ENCODE measurements around the gene MT1A. TPM values are rescaled to one million over a fixed set of nuclear protein-coding genes. Genes with fewer than 3 reads are reported as not detected.

MT1A gene
- total and polyA plus RNA-seq, 7 experiments from 2014 or later = 0.92 TPM; not detected in 6

DNA sequence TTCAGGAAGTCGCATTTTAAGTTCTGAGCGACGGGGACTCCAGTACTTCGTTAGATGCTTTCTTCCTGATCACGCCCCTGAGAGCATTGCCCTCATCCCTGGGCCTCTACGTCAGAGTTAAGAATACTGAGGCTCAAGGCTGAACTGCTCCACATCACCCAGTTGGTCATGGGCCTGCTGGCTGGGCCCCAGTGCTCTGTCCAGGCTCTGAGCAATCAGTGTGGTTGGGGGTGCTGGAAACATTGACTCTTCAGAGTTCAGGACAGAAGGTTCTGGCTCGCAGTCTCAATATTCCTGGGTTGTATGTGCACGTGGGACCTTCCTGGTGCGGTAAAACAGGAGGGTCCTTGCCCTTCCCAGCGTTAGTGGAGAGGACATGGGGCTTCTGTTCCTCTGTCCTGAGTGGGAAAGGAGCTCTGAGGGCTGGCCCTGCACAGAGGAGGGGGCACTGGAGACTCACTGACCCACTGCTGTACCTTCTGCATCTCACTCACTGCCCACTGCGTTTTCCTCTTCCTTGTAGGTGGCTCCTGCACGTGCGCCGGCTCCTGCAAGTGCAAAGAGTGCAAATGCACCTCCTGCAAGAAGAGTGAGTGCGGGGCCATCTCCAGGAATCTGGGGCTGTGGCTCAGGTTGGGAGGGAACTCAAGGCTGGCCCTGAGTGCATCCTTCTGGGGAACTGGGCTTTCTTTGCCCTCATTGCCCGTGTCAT lies 12.4 kb upstream of the MT1A start:
- DNase-seq = no peak
- H3K27ac ChIP-seq (ENCODE audit: low read depth, low read length) = no peak overlapping the region
- Mint-ChIP-seq H3K27ac (peak overlapping the region in 7 of 9 donors; percentile 33 to 95 (median 82)), H3K27me3 (peaks cover 13 to 20% (median 17%) of the 10 kb centered on the region in 5 donors), H3K36me3 (peaks cover 0 to 2% (median 0%) of the 10 kb centered on the region in 5 donors), H3K4me1 (peaks cover 11 to 27% (median 15%) of the 10 kb centered on the region in 7 donors), H3K9me3 (no peaks in the 10 kb centered on the region), H3K4me3 (peak overlapping the region; percentile 76 to 98 (median 89))
- ATAC-seq = peak; percentile 35
- H3K4me3 ChIP-seq (ENCODE audit: low read length) = peak overlapping the region; percentile 54
- CTCF ChIA-PET = interaction anchor here (0.6 kb wide), 1 partner anchor 75 kb away, joined by 3 read pairs; no protein-coding TSS in a partner anchor
- H3K36me3 ChIP-seq (ENCODE audit: control insufficient read depth in 2 of 3, insufficient read depth in 3 of 3, low read length in 3 of 3) = no peaks in the 10 kb centered on the region
- H3K4me1 ChIP-seq (ENCODE audit: control insufficient read depth in 2 of 2, insufficient read depth in 2 of 2, low read length in 2 of 2) = peaks cover 0 to 13% of the 10 kb centered on the region in 2 donors
- H3K9me3 ChIP-seq (ENCODE audit: control insufficient read depth in 2 of 3, low read length in 3 of 3) = no peaks in the 10 kb centered on the region
- H3K27me3 ChIP-seq (ENCODE audit: control insufficient read depth in 2 of 2, insufficient read depth in 2 of 2, low read length in 2 of 2) = no peaks in the 10 kb centered on the region
- intact Hi-C loops (cut with micrococcal nuclease) = loop anchor here (1.0 to 5.0 kb wide), 5 partner anchors 9 to 56 kb away; partner anchors contain the start of genes MT2A (in 2 of the 2) and MT1X (in 1 of the 2)
- POLR2A ChIA-PET = interaction anchor here (1.0 to 1.4 kb wide), 2 partner anchors 9 to 16 kb away, joined by 3 read pairs; no protein-coding TSS in a partner anchor

- ChIA-PET POLR2A (interaction anchor here (0.6 to 1.4 kb wide), 2 partner anchors 9 to 541 kb away, joined by 3 read pairs; no protein-coding TSS in a partner anchor), CTCF (interaction anchor here (0.6 kb wide), 1 partner anchor 75 kb away, joined by 3 read pairs; no protein-coding TSS in a partner anchor)
- Mint-ChIP-seq H3K9me3 (no peaks in the 10 kb centered on the region), H3K27ac (no peak overlapping the region), H3K36me3 (peaks cover 0 to 2% (median 0%) of the 10 kb centered on the region in 5 donors), H3K27me3 (peaks cover 19 to 25% (median 23%) of the 10 kb centered on the region in 5 donors), H3K4me3 (peak overlapping the region in 5 of 10 donors; percentile 12 to 98 (median 88)), H3K4me1 (peaks cover 12 to 29% (median 16%) of the 10 kb centered on the region in 7 donors)
- intact Hi-C loops (cut with micrococcal nuclease) = loop anchor here in 1 of 2 donors (5.0 kb wide), 1 partner anchor 49 kb away; no protein-coding TSS in a partner anchor
- ATAC-seq (no peak), DNase-seq (no peak)
- Histone ChIP-seq H3K4me1 (ENCODE audit: control insufficient read depth in 2 of 2, insufficient read depth in 2 of 2, low read length in 2 of 2) (peaks cover 0 to 13% of the 10 kb centered on the region in 2 donors), H3K27me3 (ENCODE audit: control insufficient read depth in 2 of 2, insufficient read depth in 2 of 2, low read length in 2 of 2) (peaks cover 0 to 2% of the 10 kb centered on the region in 2 donors), H3K27ac (ENCODE audit: low read depth, low read length) (no peak overlapping the region), H3K9me3 (ENCODE audit: control insufficient read depth in 2 of 3, low read length in 3 of 3) (no peaks in the 10 kb centered on the region), H3K36me3 (ENCODE audit: control insufficient read depth in 2 of 3, insufficient read depth in 3 of 3, low read length in 3 of 3) (no peaks in the 10 kb centered on the region), H3K4me3 (ENCODE audit: low read length) (no peak overlapping the region)
Observed at GRCh38 chr16:56626685-56627084, 11.8 kb upstream of the MT1A start.

DNA sequence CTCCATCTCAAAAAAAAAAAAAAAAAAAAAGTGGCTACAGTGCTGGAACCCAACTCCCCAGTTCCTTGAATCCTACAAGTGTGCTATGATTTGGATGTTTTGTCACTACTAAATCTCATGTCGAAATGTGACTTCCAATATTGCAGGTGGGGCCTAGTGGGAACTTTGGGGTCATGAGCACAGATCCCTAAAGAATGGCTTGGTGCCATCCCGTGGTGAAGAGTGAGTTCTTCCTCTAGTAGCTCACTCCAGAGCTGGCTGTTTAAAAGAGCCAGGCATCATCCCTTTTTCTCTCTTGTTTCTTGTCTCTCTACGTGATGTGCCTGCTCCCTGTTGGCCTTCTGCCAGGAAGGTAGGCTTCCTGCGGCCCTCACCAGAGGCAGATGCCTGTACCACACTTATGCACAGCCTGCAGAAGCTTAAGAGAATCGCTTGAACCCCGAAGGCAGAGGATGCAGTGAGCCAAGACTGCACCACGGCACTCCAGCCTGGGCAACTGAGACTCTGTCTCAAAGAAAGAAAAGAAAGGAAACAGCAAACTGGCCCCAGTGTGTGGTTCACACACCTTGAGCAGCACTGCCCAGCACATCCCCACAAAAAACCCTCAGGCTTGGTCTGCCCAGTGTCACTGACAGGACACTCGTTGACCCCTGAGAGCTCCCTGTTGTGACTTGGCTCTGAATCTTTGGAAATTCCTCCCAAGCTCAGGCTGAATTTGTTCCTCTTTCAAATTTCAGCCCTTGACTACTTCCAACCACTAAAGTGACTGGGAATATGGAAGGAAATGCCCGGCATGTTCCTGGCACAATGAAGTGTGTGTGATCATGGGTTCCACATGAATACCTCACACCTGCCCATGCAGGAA lies 9.7 kb upstream of the MT1A start:
- Histone ChIP-seq H3K36me3 (ENCODE audit: control insufficient read depth in 2 of 3, insufficient read depth in 3 of 3, low read length in 3 of 3) (no peaks in the 10 kb centered on the region), H3K4me1 (ENCODE audit: control insufficient read depth in 2 of 2, insufficient read depth in 2 of 2, low read length in 2 of 2) (peaks cover 4 to 13% of the 10 kb centered on the region in 2 donors), H3K9me3 (ENCODE audit: control insufficient read depth in 2 of 3, low read length in 3 of 3) (no peaks in the 10 kb centered on the region), H3K4me3 (ENCODE audit: low read length) (no peak overlapping the region), H3K27me3 (ENCODE audit: control insufficient read depth in 2 of 2, insufficient read depth in 2 of 2, low read length in 2 of 2) (peaks cover 0 to 15% of the 10 kb centered on the region in 2 donors), H3K27ac (ENCODE audit: low read depth, low read length) (no peak overlapping the region)
- peaks cover 0 to 2% (median 0%) of the 10 kb centered on the region in 11 donors for H3K9me3 Mint-ChIP-seq
- H3K4me3 Mint-ChIP-seq = no peak overlapping the region
- peaks cover 0 to 4% (median 0%) of the 10 kb centered on the region in 5 donors for H3K36me3 Mint-ChIP-seq
- peaks cover 15 to 35% (median 23%) of the 10 kb centered on the region in 7 donors for H3K4me1 Mint-ChIP-seq
- DNase-seq = no peak
- ChIA-PET CTCF (interaction anchor here (0.6 kb wide), 2 partner anchors 24 to 78 kb away, joined by 3 to 5 read pairs; no protein-coding TSS in a partner anchor), POLR2A (no interaction called here)
- no peak for ATAC-seq
- H3K27ac Mint-ChIP-seq = no peak overlapping the region
- intact Hi-C loops (cut with micrococcal nuclease) = loop anchor here in 1 of 2 donors (5.0 kb wide), 1 partner anchor 51 kb away; no protein-coding TSS in a partner anchor
- peaks cover 34 to 41% (median 40%) of the 10 kb centered on the region in 5 donors for H3K27me3 Mint-ChIP-seq

- H3K4me1 ChIP-seq (ENCODE audit: control insufficient read depth in 2 of 2, insufficient read depth in 2 of 2, low read length in 2 of 2) = peaks cover 4 to 14% of the 10 kb centered on the region in 2 donors
- POLR2A ChIA-PET = no interaction called here
- H3K27ac ChIP-seq (ENCODE audit: low read depth, low read length) = no peak overlapping the region
- no peak overlapping the region for H3K4me3 Mint-ChIP-seq
- H3K9me3 ChIP-seq (ENCODE audit: control insufficient read depth in 2 of 3, low read length in 3 of 3) = no peaks in the 10 kb centered on the region
- ATAC-seq (no peak), DNase-seq (no peak)
- peaks cover 0 to 2% (median 0%) of the 10 kb centered on the region in 11 donors for H3K9me3 Mint-ChIP-seq
- peaks cover 15 to 36% (median 23%) of the 10 kb centered on the region in 7 donors for H3K4me1 Mint-ChIP-seq
- peaks cover 41 to 50% (median 48%) of the 10 kb centered on the region in 5 donors for H3K27me3 Mint-ChIP-seq
- H3K4me3 ChIP-seq (ENCODE audit: low read length) = no peak overlapping the region
- CTCF ChIA-PET = interaction anchor here (0.6 kb wide), 1 partner anchor 77 kb away, joined by 3 read pairs; no protein-coding TSS in a partner anchor
- no peaks in the 10 kb centered on the region for H3K36me3 ChIP-seq (ENCODE audit: control insufficient read depth in 2 of 3, insufficient read depth in 3 of 3, low read length in 3 of 3)
- peaks cover 0 to 4% (median 0%) of the 10 kb centered on the region in 5 donors for H3K36me3 Mint-ChIP-seq
- H3K27ac Mint-ChIP-seq = no peak overlapping the region
- H3K27me3 ChIP-seq (ENCODE audit: control insufficient read depth in 2 of 2, insufficient read depth in 2 of 2, low read length in 2 of 2) = peaks cover 3 to 19% of the 10 kb centered on the region in 2 donors
- intact Hi-C loops (cut with micrococcal nuclease) = loop anchor here in 1 of 2 donors (5.0 kb wide), 1 partner anchor 52 kb away; no protein-coding TSS in a partner anchor
Observed at GRCh38 chr16:56629531-56629930, 8.9 kb upstream of the MT1A start.

- Mint-ChIP-seq H3K9me3 (peaks cover 0 to 4% (median 0%) of the 10 kb centered on the region in 11 donors), H3K27me3 (peaks cover 47 to 55% (median 49%) of the 10 kb centered on the region in 5 donors), H3K36me3 (peaks cover 0 to 4% (median 0%) of the 10 kb centered on the region in 5 donors), H3K4me3 (no peak overlapping the region), H3K4me1 (peaks cover 15 to 36% (median 24%) of the 10 kb centered on the region in 7 donors), H3K27ac (no peak overlapping the region)
- ATAC-seq (peak; percentile 35), DNase-seq (no peak)
- H3K9me3 ChIP-seq (ENCODE audit: control insufficient read depth in 2 of 3, low read length in 3 of 3) = no peaks in the 10 kb centered on the region
- intact Hi-C loops (cut with micrococcal nuclease) = no loop called here
- H3K4me1 ChIP-seq (ENCODE audit: control insufficient read depth in 2 of 2, insufficient read depth in 2 of 2, low read length in 2 of 2) = peaks cover 4 to 16% of the 10 kb centered on the region in 2 donors
- H3K27me3 ChIP-seq (ENCODE audit: control insufficient read depth in 2 of 2, insufficient read depth in 2 of 2, low read length in 2 of 2) = peaks cover 3 to 24% of the 10 kb centered on the region in 2 donors
- H3K27ac ChIP-seq (ENCODE audit: low read depth, low read length) = no peak overlapping the region
- H3K4me3 ChIP-seq (ENCODE audit: low read length) = no peak overlapping the region
- no peaks in the 10 kb centered on the region for H3K36me3 ChIP-seq (ENCODE audit: control insufficient read depth in 2 of 3, insufficient read depth in 3 of 3, low read length in 3 of 3)
- ChIA-PET POLR2A (interaction anchor here (0.7 to 1.5 kb wide), 2 partner anchors 13 to 110 kb away, joined by 3 to 4 read pairs; no protein-coding TSS in a partner anchor), CTCF (no interaction called here)
Observed at GRCh38 chr16:56630134-56630533, 8.3 kb upstream of the MT1A start.

- no peaks in the 10 kb centered on the region for H3K36me3 ChIP-seq (ENCODE audit: control insufficient read depth in 2 of 3, insufficient read depth in 3 of 3, low read length in 3 of 3)
- H3K9me3 ChIP-seq (ENCODE audit: control insufficient read depth in 2 of 3, low read length in 3 of 3) = no peaks in the 10 kb centered on the region
- peaks cover 4 to 11% of the 10 kb centered on the region in 2 donors for H3K4me1 ChIP-seq (ENCODE audit: control insufficient read depth in 2 of 2, insufficient read depth in 2 of 2, low read length in 2 of 2)
- Mint-ChIP-seq H3K27me3 (peaks cover 52 to 62% (median 55%) of the 10 kb centered on the region in 5 donors), H3K27ac (no peak overlapping the region), H3K4me1 (peaks cover 13 to 37% (median 23%) of the 10 kb centered on the region in 7 donors), H3K9me3 (peaks cover 0 to 4% (median 0%) of the 10 kb centered on the region in 11 donors), H3K4me3 (peak overlapping the region in 5 of 10 donors; percentile 70 to 85 (median 71)), H3K36me3 (peaks cover 0 to 4% (median 0%) of the 10 kb centered on the region in 5 donors)
- ATAC-seq (no peak), DNase-seq (no peak)
- H3K27me3 ChIP-seq (ENCODE audit: control insufficient read depth in 2 of 2, insufficient read depth in 2 of 2, low read length in 2 of 2) = peaks cover 3 to 28% of the 10 kb centered on the region in 2 donors
- H3K4me3 ChIP-seq (ENCODE audit: low read length) = no peak overlapping the region
- ChIA-PET CTCF (interaction anchor here (0.7 kb wide), 1 partner anchor 81 kb away, joined by 4 read pairs; no protein-coding TSS in a partner anchor), POLR2A (interaction anchor here (0.9 to 1.5 kb wide), 2 partner anchors 12 to 45 kb away, joined by 4 read pairs; no protein-coding TSS in a partner anchor)
- intact Hi-C loops (cut with micrococcal nuclease) = no loop called here
- no peak overlapping the region for H3K27ac ChIP-seq (ENCODE audit: low read depth, low read length)
Observed at GRCh38 chr16:56631197-56631596, 7.3 kb upstream of the MT1A start.
